GM12892 (cell line): Measurements from ENCODE around the gene ATP10A.

Experiments used
- DNase-seq: peaks from one replicate; pipeline ENCODE4 v3.0.0; 2011; ENCODE audit not compliant: insufficient read length
- FAIRE-seq: peaks from 2 replicates; lab custom pipeline; 2011; peaks lifted over from hg19 to GRCh38; lab: Jason Lieb, UNC
- POLR2A ChIP-seq: IDR thresholded peaks from 2 replicates; pipeline ENCODE4 v1.6.1; 2011; ENCODE audit warnings: low read depth, low read length, control low read depth
- POLR2AphosphoS5 ChIP-seq: IDR thresholded peaks from 2 replicates; pipeline ENCODE4 v1.6.1; 2011; ENCODE audit warnings: low read depth, low read length, control low read depth
- TAF1 ChIP-seq: IDR thresholded peaks from 2 replicates; pipeline ENCODE4 v1.6.1; 2011; ENCODE audit warnings: low read depth, mild to moderate bottlenecking, control low read depth, low read length, borderline replicate concordance

Gene ATP10A

DNA sequence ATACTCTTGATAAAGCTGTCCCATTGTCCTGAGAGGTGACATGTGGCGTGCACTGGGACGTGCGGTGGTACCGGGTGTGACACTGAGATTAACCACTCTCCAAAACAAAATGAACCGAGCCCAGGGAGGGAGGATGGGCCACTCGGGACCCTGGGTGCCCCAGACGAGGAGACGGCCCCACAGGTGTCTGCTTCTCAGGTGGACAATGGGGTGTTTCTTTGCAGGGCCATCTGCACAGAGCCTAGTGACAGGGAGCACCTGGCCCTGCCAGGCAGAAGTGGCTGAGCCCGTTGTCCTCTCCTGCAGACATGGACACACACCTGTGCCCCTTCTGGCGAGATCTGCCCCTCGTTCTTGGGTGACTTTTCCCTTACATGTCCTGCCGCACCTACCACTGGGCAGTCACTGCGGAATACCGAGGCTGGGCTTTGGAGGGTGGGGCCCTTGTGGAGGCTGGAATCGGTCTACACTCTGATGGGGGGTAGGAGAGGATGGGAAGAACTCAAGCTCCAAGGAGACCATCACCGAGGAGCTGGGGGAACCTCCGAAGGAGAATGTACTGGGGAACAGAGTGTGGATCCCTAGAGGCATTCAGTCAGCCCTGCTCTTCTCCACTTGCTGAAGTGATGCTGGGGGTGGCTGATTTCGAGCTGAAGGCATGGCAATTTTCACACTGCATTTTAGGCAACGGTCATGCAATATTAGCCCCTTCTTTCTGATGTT is 153.5 kb downstream of the ATP10A start:
- TF ChIP-seq POLR2AphosphoS5 (no peak), TAF1 (no peak), POLR2A (no peak)
- FAIRE-seq, result no peak
- no peak for DNase-seq

DNA sequence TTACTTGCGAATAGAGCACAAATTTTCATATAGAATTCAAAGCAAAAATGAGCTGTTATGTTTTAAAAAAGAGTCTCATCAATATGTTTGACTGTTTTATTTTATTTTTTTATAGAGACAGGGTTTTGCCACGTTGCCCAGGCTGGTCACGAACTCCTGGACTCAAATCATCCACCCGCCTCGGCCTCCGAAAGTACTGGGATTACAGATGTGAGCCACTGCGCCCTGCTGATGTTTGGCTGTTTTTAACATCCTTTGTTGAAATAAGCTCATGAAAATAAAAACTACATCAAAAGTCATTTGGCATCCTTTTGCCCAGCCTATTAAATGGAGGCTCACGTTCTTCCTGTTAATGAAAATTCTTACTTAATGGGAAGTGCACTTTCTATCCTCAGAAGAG is 154.7 kb downstream of the ATP10A start:
- DNase-seq, result no peak
- TF ChIP-seq TAF1 (no peak), POLR2AphosphoS5 (no peak), POLR2A (no peak)
- FAIRE-seq, result no peak

DNA sequence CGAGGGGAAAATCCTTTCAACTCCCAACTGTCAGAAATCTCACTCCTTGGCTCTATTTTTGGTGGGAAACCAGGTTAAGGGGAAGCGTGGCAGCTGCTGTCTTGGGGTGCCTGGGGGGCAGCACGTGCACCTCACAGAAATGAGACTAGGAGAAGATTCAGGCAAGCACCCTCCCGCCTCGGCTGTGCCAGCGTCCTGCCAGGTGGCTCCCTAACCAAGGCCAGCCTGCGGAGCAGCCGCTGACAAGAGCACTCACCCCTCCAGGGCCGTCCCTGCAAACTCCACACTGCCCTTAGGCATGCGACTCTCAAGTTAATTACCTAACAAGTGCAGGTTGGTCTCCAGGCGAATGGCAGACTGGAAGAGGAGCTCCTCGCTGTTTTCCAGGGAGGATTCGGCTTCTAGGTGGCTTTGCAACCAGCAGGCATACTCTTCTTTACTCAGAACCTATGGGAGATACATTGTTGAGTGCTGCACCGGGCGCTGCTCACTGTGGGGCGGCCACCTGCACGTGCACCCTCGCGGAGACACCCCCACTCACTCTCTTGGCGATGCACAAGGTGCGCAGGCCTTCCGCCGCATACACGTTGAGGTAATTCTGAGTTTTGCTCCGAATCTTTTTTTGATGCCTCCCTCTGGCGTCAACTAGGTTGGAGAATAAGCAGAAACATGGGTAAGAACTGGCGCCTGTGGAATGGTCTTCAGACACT is 155.3 kb downstream of the ATP10A start:
- no peak for TF ChIP-seq POLR2AphosphoS5
- DNase-seq (no peak), FAIRE-seq (no peak)

DNA sequence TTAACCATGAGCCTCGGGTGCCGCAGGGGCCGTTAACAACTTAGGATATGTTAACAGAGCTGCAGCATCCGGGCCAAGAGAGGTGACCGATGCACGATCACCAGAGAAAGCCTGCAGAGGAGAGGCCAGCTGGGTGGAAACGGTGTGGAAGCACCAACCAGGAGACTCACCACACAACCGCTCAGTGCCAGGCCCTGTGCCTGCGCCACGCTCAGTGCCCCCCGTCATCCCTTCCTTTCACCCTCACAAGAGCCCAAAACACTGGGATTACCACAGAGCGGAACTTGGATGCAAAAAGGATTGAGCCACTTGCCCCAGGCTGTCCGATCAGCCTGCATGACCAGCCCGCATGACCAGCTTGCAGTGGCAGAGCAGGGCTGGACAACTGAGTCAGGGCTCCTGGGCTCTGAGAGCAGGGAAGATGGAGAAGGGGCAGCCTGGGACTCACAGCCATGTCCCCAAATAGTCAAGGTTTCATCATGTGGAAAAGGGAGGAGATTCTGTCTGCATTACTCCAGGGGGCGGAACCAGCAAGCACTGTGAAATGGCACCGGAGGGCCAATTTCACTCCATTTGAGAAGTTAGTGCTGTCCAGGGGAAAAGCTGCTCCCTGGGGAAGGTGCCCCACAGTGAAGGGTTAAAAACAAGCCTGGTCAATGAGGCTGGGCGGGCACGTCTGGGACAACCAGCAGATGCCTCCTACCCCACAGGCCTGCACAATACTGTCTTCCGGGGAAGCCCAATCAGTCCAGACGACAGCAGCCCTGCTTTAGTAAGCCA is 156.8 kb downstream of the ATP10A start:
- FAIRE-seq, result no peak
- TF ChIP-seq POLR2AphosphoS5, result no peak
- no peak for TF ChIP-seq TAF1
- no peak for TF ChIP-seq POLR2A
- DNase-seq, result no peak

DNA sequence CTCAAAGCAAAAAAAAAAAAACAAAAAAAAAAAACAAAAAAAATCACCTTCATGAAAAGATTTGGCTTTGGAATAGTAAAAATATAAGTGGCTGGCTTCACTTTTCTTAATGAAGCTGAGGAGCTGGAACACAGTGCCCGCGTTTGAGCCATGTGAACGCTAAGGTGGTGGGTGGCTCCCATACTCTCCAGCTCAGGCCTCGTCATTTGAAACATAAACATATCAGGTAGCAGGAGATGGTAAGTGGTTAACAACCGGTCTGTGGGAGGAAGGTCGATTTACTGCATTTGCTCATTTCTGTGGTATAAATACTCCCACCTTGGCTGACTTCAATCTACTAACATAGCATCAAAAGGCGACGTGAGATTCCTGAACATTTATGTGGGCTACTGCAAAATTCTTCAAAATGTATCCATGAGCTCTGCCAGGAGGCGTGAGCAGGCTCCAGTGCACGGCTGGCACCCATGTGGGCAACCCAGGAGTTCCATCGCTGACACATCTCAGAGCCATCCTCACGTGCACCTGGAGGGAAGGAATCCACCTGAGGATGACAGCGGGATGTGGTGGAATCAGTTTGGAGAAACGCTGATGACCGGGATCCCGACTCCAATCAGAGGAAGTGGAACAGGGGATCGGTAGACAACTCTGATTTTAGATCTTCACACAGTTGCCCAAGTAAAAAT is 157.6 kb downstream of the ATP10A start:
- no peak for TF ChIP-seq POLR2A
- TF ChIP-seq TAF1, result no peak
- no peak for TF ChIP-seq POLR2AphosphoS5
- no peak for DNase-seq
- FAIRE-seq, result no peak

DNA sequence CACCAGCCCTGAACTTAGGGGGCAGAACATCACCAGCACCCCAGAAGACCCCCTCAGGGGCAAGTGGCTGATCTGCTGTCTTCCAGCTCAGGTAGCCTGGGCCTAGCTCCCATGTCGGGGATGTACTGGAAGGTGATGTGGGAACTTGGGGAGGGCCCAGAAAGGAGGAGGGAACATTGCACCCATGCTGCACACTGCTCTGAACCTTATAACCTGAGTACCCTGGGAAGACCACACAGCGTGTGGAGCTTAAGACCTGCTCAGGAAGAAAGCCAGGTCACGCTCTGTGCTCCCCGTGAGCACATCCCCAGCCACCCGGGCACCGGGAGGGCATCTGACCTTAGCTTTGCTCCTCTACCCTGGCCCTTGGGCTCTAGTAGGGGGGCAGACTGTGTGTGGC is 159.4 kb downstream of the ATP10A start:
- no peak for FAIRE-seq
- DNase-seq, result no peak
- TF ChIP-seq TAF1, result no peak
- TF ChIP-seq POLR2AphosphoS5, result no peak
- no peak for TF ChIP-seq POLR2A

DNA sequence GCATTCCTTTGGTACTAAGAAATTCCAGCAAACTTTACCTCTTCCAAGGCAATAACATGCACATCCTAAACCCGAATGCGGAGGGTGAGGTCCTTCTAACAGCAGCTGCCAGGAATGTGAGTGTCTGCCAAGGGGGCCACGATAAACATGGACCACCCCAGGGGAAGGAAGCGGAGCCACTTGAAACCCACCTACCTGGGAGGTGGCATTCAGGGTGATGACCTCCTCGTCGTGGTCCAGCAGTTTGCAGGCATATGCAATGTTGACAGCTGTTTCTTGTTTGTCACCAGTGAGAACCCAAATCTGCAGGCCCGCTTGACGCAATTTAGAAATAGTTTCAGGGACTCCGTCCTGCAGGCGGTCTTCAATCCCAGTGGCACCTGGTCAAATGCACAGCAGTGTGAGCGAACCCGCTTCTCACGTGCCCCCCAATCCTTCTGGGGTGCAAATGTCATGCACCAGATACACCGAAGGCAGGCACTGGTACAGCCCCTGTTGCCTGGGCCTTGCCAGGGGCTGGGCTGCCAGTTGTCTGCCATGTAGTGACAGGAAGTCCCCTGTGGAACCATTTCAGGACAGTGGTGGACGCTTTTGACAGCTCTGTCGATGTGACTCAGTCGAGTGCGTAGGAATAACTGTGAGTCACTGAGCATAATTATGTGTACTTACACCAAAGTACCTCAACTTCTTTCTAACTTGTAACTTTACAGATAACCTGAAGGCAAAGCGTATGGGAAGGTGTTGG is 161.2 kb downstream of the ATP10A start:
- DNase-seq (no peak), FAIRE-seq (no peak)
- TF ChIP-seq TAF1 (no peak), POLR2A (no peak), POLR2AphosphoS5 (no peak)

DNA sequence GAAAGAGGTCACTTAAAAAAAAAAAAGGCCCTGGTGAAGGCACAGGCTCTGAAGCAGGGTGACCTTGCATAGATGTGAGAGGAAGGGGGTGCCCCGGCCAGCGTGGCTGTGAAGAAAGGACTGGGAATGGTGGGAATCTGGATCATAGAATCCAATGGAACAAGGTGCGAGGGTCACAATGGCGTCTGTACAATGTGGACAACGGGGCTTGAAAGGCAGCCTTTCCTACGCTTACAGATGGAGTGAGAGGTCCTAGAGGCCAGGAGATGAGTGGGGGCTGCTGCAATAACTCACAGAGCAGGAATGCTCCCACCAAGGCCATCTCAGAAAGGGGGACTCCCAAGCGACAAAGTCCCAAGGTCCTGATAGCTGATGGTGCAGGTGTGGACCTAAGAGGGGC is 162.2 kb downstream of the ATP10A start:
- FAIRE-seq (no peak), DNase-seq (no peak)
- no peak for TF ChIP-seq POLR2A
- TF ChIP-seq POLR2AphosphoS5, result no peak
- TF ChIP-seq TAF1, result no peak

DNA sequence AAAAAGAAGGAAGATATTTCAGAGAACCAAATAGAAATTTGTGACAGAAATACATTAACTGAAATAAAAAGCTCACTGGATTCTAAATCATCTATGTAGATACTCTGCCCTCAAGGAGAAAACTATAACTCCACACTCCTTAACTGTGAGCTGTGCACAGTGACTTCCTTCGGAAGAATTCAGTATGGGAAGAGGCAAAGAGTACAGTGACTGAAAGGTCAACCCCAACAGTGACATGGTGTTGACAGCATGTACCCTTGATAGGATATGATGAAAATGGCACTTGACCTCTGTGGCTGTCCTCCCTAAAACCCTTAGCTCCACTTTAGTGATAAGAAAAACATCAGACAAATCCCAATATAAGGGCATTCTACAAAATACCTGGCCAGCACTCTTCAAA is 165.5 kb downstream of the ATP10A start:
- no peak for DNase-seq
- no peak for TF ChIP-seq TAF1
- TF ChIP-seq POLR2AphosphoS5, result no peak
- no peak for TF ChIP-seq POLR2A
- no peak for FAIRE-seq

DNA sequence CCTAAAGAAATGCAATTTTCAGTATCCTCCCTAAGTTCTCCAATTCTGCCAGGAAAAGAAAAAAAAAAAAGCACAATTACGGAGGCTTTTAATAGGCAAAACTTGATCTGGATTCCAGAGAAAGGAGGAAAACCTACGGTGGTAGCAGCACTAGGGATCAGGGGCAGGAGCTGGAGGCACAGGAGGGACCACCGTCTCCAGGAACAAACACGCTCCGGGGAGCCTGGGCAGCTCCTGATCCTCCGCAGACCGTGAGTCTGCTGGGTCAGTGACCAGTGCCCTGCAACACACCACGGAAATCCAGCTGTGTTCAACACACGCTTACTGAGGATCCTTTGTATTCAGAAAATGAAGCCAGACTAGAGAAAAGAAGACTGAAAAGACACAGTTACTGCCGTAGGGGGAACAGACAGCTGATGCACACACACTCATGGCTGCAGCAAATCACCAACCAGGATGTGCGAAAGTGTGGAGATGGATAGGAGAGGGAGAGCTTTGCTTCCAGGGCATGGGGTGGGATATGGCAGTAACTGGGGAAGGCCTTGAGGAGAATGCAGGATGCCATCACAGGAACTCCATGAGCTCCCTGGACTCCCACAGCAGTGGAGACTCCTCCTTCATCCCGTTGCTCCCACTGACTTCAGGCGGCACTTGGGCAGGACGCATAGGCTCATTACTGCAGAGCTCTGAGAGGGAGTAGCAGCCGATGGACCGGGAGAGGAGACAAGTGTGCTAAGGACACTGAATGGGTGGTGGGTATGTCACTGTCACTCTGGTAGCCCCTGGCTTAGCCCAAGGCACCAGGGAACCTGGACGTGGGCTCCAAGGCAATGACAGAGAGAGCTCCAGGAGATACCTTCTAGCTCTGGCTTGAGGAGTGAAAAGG is 167.0 kb downstream of the ATP10A start:
- no peak for TF ChIP-seq TAF1
- no peak for TF ChIP-seq POLR2AphosphoS5
- TF ChIP-seq POLR2A, result no peak
- DNase-seq (no peak), FAIRE-seq (no peak)

DNA sequence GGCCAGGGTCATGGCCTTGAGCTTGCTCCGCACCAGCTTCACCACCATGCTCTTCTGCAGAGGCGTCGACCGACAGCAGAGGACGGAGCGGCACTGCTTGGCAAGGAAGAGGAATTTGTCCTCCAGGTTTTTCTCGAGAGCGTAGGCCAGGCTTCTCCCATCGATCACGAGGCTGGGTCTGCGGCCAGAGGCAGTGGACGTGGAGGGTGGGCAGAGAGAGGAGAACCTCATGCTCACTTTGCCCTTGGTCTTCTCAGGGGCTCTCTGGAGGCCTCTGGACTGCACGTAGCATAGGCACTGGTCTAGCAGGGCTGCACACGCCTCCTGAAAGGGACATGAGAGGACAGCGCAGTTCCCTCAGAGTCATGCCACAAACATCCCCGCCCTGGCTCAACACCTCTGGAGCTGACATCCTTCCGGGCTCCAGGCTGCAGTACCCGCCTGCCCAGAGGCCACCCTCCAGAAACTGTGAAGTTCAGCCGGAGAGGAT is 168.3 kb downstream of the ATP10A start:
- FAIRE-seq (no peak), DNase-seq (no peak)
- TF ChIP-seq POLR2AphosphoS5 (no peak), TAF1 (no peak)
